GM15510 (cell line): ENCODE measurements around the gene RAB44.

Source experiments
- POLR2A ChIP-seq: IDR thresholded peaks from 3 replicates; pipeline ENCODE4 v1.6.1; 2011; ENCODE audit warnings: borderline replicate concordance; ENCODE audit not compliant: insufficient read length; ENCODE audit errors: extremely low read depth

The RAB44 gene, protein sequence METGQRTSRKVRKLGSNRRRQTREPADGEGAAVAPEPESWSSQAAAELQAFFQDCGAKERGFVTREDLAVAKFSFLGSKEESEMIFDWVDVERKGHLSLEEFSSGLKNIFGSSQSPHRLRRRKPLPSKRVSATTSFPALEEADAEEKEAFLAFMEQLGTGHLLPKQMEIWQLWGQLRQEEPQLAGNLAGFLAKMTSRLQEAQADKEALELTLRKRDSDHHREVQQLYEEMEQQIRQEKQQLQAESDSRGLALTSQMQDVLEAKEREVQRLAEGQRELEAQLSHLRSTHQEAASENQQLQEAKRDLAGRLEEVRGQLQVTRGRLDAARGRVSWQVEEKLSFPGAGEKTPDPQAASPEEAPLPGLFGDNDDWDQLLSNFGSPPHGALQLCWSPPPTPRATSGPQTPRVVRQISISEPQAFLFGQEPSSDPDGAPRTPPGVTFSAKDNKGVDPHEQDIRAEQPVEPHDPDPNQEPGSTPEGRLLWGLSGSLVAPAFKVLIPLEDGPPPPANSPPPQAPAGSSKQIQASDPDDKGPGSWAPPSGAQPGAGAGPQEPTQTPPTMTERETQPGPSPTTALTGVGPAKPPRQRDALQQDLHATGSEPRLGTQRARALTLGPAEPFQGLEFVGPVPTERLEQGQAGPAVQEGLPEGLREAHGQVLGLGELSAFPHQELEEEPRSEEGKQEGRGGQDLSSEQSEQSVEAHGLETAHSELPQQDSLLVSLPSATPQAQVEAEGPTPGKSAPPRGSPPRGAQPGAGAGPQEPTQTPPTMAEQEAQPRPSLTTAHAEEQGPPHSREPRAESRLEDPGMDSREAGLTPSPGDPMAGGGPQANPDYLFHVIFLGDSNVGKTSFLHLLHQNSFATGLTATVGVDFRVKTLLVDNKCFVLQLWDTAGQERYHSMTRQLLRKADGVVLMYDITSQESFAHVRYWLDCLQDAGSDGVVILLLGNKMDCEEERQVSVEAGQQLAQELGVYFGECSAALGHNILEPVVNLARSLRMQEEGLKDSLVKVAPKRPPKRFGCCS

GRCh38 chr6:36697481-36697903 is at the start of gene RAB44:
Gene RAB44, plus strand, starts transcription at chr6:36697826. Its CDS starts 6,410 bp downstream, at chr6:36704236.
- TF ChIP-seq POLR2A, result no peak

DNA sequence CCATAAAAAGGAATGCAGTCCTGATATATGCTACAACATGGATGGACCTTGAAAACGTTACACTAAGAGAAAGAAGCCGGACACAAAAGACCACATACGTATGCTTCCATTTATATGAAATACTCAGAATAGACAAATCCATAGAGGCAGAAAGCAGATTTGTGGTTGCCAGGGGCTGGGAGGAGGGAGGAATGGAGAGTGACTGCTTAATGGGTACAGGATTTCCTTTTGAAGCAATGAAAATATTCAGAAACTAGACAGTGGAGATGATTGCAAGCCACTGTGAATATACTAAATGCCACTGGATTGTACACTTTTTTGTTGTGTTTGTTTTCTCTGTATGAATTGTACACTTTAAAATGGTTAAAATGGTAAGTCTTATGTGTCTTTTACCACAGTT is 48.5 kb upstream of the RAB44 start:
- TF ChIP-seq POLR2A, result no peak

- no peak for TF ChIP-seq POLR2A
These were observed 47.7 kb upstream of the RAB44 start for GRCh38 chr6:36649701-36650484.

- no peak for TF ChIP-seq POLR2A
These were observed 46.7 kb upstream of the RAB44 start for GRCh38 chr6:36650848-36651478.

DNA sequence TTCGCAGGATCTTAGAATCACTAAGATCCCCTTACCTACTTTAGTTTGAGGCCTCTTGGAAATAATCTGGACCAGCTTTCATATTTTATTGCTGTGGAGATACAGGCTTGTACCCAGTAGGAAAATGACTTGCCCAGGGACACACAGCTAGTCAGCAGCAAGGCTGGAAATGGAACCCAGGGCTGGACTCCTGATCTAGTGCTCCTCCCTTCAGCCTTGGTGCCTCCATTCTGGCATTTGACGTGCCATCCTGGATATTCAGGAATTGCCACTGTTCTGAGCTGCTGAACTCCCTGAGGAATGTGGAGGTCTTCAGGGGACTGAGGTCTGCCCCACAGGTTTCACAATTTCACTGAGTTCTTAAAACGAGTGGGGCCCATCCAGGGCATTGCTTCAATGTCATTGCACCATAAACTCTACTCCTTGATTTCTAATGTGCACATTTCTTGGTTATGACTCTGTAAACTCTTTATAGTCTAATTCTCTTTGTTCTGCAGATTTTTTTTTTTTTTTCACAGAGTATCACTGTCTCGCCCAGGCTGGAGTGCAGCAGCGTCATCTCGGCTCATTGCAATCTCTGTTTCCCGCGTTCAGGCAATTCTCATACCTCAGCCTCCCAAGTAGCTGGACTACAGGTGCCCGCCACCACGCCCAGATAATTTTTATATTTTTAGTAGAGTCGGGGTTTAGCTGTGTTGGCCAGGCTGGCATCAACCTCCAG is 45.8 kb upstream of the RAB44 start:
- no peak for TF ChIP-seq POLR2A

- no peak for TF ChIP-seq POLR2A
These were observed 42.4 kb upstream of the RAB44 start for GRCh38 chr6:36655085-36655724.

DNA sequence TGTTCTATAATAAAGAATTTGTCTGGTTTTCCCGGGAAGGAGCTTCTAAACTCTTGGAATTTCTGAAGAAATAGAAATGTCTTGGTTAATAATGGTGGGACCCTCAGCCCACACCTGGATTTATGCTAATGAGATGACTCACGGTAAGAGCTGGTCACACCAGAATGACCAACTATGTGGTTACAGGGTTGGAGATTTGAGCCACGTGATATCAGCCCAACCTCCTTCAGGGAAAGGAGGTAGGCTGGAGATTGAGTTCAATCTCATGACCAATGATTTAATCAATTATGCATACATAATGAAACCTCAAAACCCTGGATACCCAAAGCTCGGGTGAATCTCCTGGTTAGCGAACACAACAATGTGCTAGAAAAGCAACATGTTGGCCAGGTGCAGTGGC is 41.2 kb upstream of the RAB44 start:
- no peak for TF ChIP-seq POLR2A

GRCh38 chr6:36657271-36657670 is 40.4 kb upstream of the RAB44 start:
- no peak for TF ChIP-seq POLR2A

GRCh38 chr6:36657942-36658544 is 39.6 kb upstream of the RAB44 start:
- TF ChIP-seq POLR2A, result no peak

GRCh38 chr6:36659271-36659670 is 38.4 kb upstream of the RAB44 start:
- no peak for TF ChIP-seq POLR2A

DNA sequence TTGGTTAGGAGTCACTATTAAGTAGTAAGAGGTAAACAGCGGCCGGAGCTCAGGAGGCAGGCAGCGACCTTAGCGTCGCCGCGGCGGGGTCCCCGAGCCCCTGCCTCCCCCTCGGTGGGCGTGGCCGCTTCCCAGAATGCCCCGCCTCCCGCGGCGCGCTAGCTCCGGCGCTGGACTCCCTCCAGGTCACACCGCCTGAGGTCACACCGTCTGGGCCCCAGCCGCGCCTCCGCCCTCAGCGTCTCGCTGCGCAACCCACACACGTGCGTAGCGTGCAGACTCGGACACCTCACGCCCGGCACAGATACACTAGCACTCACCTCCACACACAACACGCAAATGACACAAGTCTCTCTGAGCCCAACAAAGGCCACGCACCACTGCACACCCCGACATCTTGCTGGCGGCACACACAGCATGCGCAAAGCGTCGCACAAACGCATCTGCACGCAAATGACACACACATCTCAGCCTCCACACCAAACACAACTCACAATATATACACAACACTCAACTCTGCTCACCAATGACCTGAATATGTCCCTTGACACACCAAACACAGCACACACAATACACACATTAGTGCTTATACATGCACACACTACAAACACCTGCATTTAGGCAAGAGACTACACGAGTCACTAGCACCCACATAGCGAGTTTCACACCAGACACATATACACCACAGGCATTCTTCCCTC is 36.7 kb upstream of the RAB44 start:
- TF ChIP-seq POLR2A, result no peak

- TF ChIP-seq POLR2A, result no peak
These were observed 35.2 kb upstream of the RAB44 start for GRCh38 chr6:36662380-36662779.
